HG03469 (cell line): Measurements from ENCODE around the gene PUS1.
A peak's percentile ranks its signal among the peaks of the same experiment; 100 is the strongest.

Experiments used
- ATAC-seq: cut with Tn5 transposase; IDR thresholded peaks from one replicate; pipeline ENCODE4 v1.9.1; 2021; ENCODE audit warnings: mild to moderate bottlenecking, moderate library complexity, moderate number of reproducible peaks; ENCODE audit not compliant: unreplicated experiment

The PUS1 gene

DNA sequence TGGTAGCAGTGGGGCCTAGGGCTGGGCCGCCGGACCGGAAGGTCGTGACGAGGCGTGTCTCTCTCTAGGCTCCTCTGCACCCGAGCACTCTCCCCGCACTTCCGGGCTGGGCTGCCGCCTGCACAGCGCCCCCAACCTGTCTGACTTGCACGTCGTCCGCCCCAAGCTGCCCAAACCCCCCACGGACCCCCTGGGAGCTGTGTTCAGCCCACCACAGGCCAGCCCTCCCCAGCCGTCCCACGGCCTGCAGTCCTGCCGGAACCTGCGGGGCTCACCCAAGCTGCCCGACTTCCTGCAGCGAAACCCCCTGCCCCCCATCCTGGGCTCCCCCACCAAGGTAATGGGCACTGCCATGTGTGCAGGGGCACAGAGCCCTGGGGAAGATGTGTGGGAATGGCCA, 13.3 kb upstream of the PUS1 start:
- ATAC-seq: no peak

DNA sequence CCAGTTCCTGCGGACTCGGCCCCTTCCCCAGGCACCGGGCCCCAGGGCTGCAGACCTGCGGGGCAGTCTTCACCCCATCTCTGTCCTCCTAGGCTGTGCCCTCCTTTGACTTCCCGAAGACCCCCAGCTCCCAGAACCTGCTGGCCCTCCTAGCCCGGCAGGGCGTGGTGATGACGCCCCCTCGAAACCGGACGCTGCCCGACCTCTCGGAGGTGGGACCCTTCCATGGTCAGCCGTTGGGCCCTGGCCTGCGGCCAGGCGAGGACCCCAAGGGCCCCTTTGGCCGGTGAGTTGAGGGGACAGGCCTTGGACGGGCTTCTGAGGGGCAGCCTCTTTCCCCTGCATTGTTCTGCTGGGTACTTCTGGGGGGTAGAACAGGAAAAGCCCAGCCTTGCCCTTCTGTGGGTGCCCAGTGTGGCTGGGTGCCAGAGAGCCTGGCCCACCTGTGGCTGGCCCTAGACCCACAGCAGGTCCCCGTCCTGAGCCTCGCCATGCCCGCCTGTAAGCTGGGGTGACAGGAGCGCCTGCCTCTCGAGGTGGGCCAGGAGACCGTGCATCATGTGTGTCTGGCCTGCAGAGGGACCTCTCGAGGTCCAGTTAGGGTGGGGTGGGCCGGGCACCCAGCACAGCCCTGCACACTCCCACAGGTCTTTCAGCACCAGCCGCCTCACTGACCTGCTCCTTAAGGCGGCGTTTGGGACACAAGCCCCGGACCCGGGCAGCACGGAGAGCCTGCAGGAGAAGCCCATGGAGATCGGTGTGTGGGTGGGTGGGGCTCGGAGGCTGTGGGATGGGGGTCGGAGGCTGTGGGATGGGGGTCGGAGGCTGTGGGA, 12.6 kb upstream of the PUS1 start:
- no peak for ATAC-seq

DNA sequence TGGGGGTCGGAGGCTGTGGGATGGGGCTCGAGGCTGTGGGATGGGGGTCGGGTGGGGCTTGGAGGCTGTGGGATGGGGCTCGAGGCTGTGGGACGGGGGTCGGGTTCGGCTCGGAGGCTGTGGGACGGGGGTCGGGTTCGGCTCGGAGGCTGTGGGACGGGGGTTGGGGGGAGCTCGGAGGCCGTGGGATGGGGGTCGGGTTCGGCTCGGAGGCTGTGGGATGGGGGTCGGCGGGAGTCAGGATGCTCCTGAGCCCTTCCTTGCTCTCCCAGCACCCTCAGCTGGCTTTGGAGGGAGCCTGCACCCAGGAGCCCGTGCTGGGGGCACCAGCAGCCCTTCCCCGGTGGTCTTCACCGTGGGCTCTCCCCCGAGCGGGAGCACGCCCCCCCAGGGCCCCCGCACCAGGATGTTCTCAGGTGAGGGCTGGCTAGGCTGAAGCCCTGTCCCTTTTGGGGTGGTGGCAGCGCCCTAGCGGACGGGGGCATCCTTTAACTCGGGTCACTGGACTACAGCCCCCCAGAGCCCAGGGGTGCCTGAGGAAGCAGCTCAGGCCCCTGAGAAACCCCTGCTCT, 11.9 kb upstream of the PUS1 start:
- ATAC-seq: no peak

DNA sequence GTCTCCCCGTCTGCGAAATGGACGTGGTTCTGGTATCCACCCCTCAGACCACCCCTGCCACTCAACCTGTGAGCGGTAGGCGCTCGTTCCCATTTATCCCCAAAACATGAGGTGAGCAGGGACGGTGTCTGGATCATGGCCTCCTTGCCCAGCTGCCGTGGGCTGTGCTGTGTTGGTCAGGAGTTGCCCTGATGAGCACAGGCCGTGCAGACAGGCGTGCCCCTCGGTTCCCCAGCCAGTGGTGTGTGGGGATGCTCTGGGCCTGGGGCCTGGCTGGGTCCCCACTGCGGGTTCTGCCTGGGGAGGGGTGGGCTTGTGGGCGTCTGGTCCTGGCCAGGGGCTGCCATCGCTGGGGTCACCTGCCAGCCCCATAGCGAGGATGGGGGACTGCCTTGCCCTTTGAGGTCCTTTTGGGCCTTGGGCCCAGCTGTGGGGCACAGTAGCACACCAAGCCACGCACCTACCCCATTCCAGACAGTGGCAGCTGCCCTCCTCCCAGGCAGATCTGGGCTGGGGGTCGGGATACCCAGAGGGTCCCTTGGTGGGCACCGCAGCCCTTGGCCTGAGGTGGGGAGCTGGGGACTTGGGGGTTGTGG, 11.3 kb upstream of the PUS1 start:
- ATAC-seq: no peak

GRCh38 chr12:131918311-131919050, 10.6 kb upstream of the PUS1 start:
- no peak for ATAC-seq

DNA sequence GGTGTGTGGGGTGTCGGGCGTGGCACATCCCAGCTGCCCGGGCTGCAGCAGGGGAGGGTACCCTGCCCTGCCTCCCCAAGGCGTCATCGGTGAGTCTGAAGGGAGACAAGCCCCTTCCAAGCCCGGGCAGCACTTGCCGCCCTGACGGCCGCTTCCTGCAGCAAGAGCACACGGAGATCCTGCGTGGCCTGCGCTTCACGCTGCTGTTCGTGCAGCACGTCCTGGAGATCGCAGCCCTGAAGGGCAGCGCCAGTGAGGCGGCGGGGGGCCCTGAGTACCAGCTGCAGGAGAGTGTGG, 10.1 kb upstream of the PUS1 start:
- no peak for ATAC-seq

DNA sequence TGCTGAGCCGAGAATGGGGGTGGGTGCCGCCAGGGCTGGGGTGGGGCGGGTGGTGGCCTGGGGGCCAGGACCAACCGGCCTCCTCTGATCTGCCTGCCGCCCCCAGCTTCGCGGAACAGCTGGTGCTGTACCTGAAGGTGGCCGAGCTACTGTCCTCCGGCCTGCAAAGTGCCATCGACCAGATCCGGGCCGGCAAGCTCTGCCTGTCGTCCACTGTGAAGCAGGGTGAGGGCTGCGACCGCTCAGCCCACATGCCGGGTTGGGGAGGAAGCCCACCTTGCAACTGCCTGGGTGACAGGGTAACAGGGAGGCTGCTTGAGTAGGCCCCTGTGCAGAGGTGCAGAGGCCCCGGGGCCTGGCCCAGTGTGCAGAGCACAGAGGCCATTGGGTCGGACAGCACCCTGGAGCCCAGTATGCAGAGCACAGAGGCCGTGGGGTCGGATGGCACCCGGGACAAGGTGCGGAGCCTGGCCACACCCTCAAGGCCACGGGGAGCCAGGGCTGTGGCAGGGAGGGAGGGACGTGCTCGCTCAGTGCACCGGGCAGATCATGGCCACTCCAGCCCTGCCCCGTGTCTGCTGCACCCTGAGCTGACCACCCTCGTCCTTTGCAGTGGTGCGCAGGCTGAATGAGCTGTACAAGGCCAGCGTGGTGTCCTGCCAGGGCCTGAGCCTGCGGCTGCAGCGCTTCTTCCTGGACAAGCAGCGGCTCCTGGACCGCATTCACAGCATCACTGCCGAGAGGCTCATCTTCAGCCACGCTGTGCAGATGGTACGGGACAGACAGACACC, 9.5 kb upstream of the PUS1 start:
- no peak for ATAC-seq

GRCh38 chr12:131920157-131920508, 8.9 kb upstream of the PUS1 start:
- ATAC-seq: no peak

- ATAC-seq: no peak
Measured at GRCh38 chr12:131920902-131921840, 7.9 kb upstream of the PUS1 start.

- no peak for ATAC-seq
Measured at GRCh38 chr12:131921866-131922769, 7.0 kb upstream of the PUS1 start.

DNA sequence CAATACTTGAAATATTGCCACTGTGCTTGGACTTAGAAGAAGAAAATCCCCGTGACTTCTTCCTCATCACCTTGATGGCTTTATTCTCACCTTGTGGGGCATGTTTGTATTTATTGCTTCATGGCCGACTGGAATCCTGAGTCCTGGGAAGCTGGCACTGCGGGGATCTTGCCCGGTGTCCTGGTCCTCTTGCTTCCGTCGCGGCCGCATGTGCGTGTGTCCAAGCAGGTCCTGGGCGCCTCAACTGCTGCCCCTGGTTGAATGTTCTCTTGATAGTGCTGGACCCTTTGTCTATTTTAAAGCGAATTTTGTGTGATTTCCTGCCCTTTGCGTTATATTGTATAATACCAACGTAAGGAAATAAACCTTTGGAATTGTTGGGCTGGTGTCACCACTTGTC, 6.3 kb upstream of the PUS1 start:
- ATAC-seq: no peak

DNA sequence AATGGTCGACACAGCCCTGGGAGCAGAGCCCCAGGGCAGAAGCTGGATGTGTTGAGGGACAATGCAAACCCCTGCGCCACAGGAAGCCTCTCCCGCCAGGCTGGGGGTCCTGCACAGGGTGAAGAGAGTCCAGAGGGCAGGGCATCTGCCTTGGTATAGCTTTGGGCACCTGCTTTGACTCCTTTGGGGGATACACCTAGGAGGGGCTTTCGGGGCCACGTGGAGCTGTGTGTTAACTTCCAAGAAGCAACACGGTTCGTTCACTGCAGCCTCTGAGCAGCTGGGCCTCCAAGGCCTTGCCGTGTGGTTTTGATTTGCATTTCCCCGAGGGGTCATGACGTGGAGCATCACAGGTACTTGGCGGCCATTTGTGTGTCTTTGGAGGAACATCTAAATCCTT, 5.8 kb upstream of the PUS1 start:
- peak; percentile 50 for ATAC-seq

DNA sequence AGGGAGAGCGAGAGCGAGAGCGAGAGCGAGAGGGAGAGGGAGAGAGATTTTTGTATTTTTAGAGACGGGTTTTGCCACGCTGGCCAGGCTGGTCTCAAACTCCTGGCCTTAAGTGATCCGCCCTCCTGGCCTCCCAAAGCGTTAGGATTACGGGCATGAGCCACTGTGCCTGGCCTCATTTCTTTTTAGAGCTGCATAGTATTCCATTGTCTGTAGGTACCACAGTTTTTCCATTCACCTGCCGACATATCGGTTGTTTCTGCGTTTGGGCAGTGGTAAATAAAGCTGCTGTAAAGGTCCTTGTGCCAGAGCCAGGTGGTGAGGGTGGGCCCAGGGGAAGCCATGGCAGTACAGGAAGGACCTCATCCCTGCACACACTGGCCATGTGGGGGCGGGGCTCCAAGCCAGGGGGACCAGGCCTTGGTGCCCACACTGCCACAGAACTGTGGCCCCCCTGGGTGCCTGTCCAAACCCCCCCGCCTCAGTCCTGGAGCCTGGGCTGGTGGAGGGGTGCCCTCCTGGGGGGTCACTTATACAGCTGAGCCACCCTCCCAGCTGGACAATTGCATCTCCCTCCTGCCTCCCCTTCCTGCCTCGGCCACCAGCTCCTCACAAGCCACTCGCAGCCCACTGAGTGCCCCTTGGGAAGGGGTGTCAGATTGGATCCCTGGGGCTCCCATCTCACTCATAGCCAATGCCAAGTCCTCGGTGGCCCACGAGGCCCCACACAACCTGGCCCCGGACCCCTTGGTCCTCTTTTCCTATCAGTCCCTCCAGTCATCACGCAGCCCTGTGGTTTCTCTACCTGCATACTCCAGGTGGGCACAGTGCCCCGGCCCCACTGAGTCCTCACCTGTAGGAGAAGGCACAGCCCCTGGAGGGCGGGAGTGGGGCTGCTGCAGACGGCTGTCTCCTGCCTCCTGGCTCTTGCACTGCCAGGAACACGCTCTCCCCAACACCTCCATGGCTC, 1.7 kb upstream of the PUS1 start:
- ATAC-seq: no peak

GRCh38 chr12:131928080-131928710, 881 bp upstream of the PUS1 start:
- no peak for ATAC-seq

DNA sequence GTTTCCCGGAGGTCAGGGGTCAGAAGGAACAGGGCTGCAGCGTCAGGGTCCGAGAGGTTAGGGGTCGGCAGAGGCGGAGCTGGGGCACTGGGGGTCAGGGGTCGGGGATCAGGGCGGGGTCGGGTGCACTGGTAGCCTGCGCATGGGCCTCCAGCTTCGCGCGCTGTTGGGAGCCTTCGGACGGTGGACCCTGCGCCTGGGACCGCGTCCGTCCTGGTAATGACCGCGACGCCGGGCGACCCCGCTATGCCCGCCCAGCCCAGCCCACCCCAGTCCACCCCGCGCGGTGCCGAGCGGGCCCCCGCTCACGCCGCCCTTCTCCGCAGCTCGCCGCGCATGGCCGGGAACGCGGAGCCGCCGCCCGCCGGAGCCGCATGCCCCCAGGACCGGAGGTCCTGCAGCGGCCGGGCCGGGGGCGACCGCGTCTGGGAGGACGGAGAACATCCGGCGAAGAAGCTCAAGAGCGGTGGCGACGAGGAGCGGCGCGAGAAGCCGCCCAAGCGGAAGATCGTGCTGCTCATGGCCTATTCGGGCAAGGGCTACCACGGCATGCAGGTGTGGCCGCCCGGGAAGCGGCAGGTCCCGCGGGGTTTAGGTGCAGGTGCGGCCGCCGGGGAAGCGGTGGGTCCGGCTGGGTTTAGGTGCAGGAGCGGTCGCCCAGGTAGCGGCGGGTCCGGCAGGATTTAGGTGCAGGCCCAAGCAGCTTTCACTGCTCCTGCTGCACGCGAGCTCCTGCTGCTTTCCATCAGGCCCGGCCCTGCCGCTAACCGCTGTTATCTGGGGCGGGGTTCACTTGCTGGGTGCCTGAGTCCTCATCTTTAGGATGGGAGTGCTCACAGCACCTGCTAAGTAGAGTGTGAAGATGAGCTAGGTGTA, 743 bp downstream of the PUS1 start:
- ATAC-seq: no peak

- ATAC-seq: no peak
Measured at GRCh38 chr12:131930510-131930909, 1.4 kb downstream of the PUS1 start.
